AG04450 (cell line): ENCODE measurements around the gene OSBPL6. TPM values are rescaled to one million over a fixed set of nuclear protein-coding genes. Genes with fewer than 3 reads are reported as not detected.

Source experiments
- CTCF ChIA-PET: fragments of 300-600, 350-600 bp; formaldehyde crosslinking; extraction: SDS; loops from one replicate; lab custom pipeline; 2022; ENCODE audit warnings: antibody characterized with exemption, inconsistent platforms; lab: Charles Lee
- POLR2A ChIA-PET: fragments of 350-600 bp; formaldehyde crosslinking; extraction: SDS; loops from one replicate; lab custom pipeline; 2021; ENCODE audit warnings: antibody characterized with exemption, inconsistent platforms; lab: Yijun Ruan, JAX
- DNase-seq: peaks from one replicate; pipeline ENCODE4 v3.0.0-alpha.2; 2011; ENCODE audit warnings: low read depth, low spot score
- H3K27ac ChIP-seq: one replicate; pipeline ENCODE4 v1.5.1; 2012; ENCODE audit warnings: low read depth, low read length, control low read depth
- H3K27me3 ChIP-seq: one replicate; pipeline ENCODE4 v1.6.0; 2012; ENCODE audit warnings: low read length; ENCODE audit not compliant: control insufficient read depth, insufficient read depth
- H3K4me3 ChIP-seq: 2 replicates; pipeline ENCODE4 v1.5.1; 2011; ENCODE audit warnings: mild to moderate bottlenecking, low read depth, low read length, control low read depth
- H3K9me3 ChIP-seq: 2 replicates; pipeline ENCODE4 v1.5.1; 2012; ENCODE audit warnings: low read length; ENCODE audit not compliant: control insufficient read depth, insufficient read depth
- CTCF ChIP-seq: IDR thresholded peaks from 2 replicates; pipeline ENCODE4 v1.5.1; 2011; ENCODE audit warnings: low read depth, low read length, control low read depth, inconsistent platforms
- polyA plus RNA-seq: library from polyadenylated mRNA; depleted of rRNA; stranded (reverse); fragments of >200 nt; gene quantifications from 2 replicates; pipeline ENCODE4 v1.2.3, GENCODE V29; 2011

OSBPL6 gene
- polyA plus RNA-seq, 1 experiment: 5.0 TPM

DNA sequence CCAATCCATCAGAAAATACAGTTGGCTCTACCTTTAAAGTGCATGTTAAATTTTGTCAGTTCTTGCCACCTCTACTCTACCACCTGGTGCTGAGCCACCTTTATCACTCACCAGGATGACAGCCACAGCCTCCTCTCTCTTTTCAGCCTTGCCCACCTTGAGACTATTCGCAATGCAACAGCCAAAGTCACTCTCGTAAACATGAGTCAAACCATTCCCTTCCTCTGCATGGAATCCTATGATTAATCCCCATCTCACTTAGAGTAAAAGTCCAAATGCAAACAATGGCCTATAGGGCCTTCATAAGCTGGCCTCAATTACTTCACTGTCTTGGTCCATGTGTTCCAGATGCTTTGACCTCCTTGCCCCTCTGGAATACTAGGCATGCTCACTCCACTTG lies 5.8 kb upstream of the OSBPL6 start:
- no peaks in the 10 kb centered on the region for H3K27me3 ChIP-seq
- DNase-seq: no peak
- H3K9me3 ChIP-seq: no peaks in the 10 kb centered on the region
- ChIA-PET POLR2A (no interaction called here), CTCF (interaction anchor here (1.6 kb wide), 1 partner anchor 26 kb away, joined by 6 read pairs; no protein-coding TSS in a partner anchor)
- H3K27ac ChIP-seq: no peak overlapping the region
- no peak overlapping the region for H3K4me3 ChIP-seq
- no peak for TF ChIP-seq CTCF

DNA sequence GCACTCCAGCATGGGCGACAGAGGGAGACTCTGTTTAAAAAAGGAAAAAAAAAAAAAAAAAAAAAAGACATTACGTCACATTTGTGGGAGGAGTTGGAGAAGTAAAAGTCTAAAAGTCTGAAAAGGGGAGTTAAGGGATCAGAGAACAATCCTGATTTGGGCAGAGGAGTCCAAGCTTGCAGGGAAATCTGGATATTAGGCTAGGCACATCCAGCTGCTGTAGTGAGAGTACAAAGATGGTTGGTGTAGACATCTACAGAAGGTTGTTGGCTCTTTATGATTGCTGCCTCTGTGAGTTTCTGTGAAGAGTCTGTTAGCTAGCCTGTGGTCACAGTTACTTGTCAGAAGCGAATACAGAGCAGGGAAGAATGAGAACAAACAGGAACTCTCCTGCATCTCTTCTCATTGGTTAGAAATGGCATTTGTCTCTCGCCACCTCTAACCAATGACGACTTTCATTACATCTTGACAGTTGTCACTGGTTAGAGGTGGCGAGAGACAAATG lies 3.3 kb upstream of the OSBPL6 start:
- POLR2A ChIA-PET: no interaction called here
- H3K9me3 ChIP-seq: peaks cover 5% of the 10 kb centered on the region; the same call in 1 of the 2 replicates
- no peak for DNase-seq
- H3K4me3 ChIP-seq: no peak overlapping the region
- CTCF ChIA-PET: interaction anchor here (0.8 kb wide), 1 partner anchor 207 kb away, joined by 4 read pairs; no protein-coding TSS in a partner anchor
- no peak for TF ChIP-seq CTCF
- H3K27me3 ChIP-seq: no peaks in the 10 kb centered on the region
- no peak overlapping the region for H3K27ac ChIP-seq

DNA sequence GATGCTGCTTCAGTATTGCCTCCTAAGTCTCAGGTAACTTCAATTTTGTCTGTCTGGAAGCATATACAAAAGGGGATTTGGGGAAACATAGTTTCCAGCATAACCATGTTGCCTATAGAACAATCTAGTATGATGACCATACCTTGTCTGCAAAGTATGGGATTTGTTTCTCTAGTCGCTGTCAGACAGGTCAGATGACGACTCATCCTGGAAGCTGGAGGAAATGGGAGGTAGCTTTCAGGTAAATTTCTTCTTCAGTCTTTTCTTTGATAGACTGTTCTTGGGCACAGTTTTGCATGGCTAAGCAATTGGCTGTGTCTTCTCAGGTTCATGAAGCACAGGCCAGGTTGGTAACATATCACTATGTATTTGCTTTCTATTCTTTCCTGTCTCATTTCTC lies 2.8 kb upstream of the OSBPL6 start:
- DNase-seq: no peak
- no peak overlapping the region for H3K4me3 ChIP-seq
- H3K27ac ChIP-seq: no peak overlapping the region
- peaks cover 5% of the 10 kb centered on the region; the same call in 1 of the 2 replicates for H3K9me3 ChIP-seq
- TF ChIP-seq CTCF: no peak
- no peaks in the 10 kb centered on the region for H3K27me3 ChIP-seq
- ChIA-PET CTCF (interaction anchor here (0.6 to 1.1 kb wide), 3 partner anchors 208 to 319 kb away, joined by 3 to 4 read pairs (median 4); no protein-coding TSS in a partner anchor), POLR2A (no interaction called here)

GRCh38 chr2:178193496-178193822 lies 853 bp upstream of the OSBPL6 start:
- TF ChIP-seq CTCF: no peak
- CTCF ChIA-PET: interaction anchor here (0.6 to 1.1 kb wide), 4 partner anchors 15 to 221 kb away, joined by 3 to 8 read pairs (median 4); no protein-coding TSS in a partner anchor
- POLR2A ChIA-PET: no interaction called here
- H3K4me3 ChIP-seq: peak overlapping the region; percentile 76
- H3K27ac ChIP-seq: peak overlapping the region; percentile 31
- DNase-seq: no peak
- H3K9me3 ChIP-seq: peaks cover 5% of the 10 kb centered on the region; the same call in 1 of the 2 replicates
- no peaks in the 10 kb centered on the region for H3K27me3 ChIP-seq

GRCh38 chr2:178194600-178195389 lies 483 bp downstream of the OSBPL6 start:
- ChIA-PET CTCF (interaction anchor here (0.6 to 2.0 kb wide), 5 partner anchors 8 to 220 kb away, joined by 4 to 9 read pairs (median 5); no protein-coding TSS in a partner anchor), POLR2A (interaction anchor here (0.6 to 1.2 kb wide), 4 partner anchors 84 to 322 kb away, joined by 3 to 5 read pairs (median 3); no protein-coding TSS in a partner anchor)
- no peak overlapping the region for H3K27ac ChIP-seq
- H3K9me3 ChIP-seq: peaks cover 5% of the 10 kb centered on the region; the same call in 1 of the 2 replicates
- no peak for TF ChIP-seq CTCF
- peak overlapping the region; percentile 76 for H3K4me3 ChIP-seq
- no peak for DNase-seq
- no peaks in the 10 kb centered on the region for H3K27me3 ChIP-seq
